ENCODE results near the gene MAVS. TPM values are rescaled to one million over a fixed set of nuclear protein-coding genes. Genes with fewer than 3 reads are reported as not detected.

Gene MAVS
- total and polyA plus RNA-seq, 4 donors = 13.2 to 39.6 (median 20.9) TPM

GRCh38 chr20:3922983-3923339 lies 76.3 kb downstream of the MAVS start:
- H3K4me3 ChIP-seq = no peak overlapping the region
- no peak overlapping the region for H3K27ac ChIP-seq (ENCODE audit: low read depth in 1 of 2, low read length in 1 of 2)
- TF ChIP-seq, protein P1, sequence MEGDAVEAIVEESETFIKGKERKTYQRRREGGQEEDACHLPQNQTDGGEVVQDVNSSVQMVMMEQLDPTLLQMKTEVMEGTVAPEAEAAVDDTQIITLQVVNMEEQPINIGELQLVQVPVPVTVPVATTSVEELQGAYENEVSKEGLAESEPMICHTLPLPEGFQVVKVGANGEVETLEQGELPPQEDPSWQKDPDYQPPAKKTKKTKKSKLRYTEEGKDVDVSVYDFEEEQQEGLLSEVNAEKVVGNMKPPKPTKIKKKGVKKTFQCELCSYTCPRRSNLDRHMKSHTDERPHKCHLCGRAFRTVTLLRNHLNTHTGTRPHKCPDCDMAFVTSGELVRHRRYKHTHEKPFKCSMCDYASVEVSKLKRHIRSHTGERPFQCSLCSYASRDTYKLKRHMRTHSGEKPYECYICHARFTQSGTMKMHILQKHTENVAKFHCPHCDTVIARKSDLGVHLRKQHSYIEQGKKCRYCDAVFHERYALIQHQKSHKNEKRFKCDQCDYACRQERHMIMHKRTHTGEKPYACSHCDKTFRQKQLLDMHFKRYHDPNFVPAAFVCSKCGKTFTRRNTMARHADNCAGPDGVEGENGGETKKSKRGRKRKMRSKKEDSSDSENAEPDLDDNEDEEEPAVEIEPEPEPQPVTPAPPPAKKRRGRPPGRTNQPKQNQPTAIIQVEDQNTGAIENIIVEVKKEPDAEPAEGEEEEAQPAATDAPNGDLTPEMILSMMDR (IDR thresholded peaks at IDR 0.05; ENCODE audit: control extremely low read depth, extremely low read depth) = no peak
- peaks cover 0 to 7% (median 0%) of the 10 kb centered on the region in 5 donors for H3K4me1 ChIP-seq (ENCODE audit: control insufficient read depth in 5 of 5, insufficient read depth in 5 of 5, low read length in 5 of 5)
- H3K9ac ChIP-seq (ENCODE audit: insufficient read depth in 1 of 2, low read length in 2 of 2) = no peak overlapping the region
- 87 to 88% methylated on average over 4 of the region's 4 CpGs for WGBS, 2 donors
- DNase-seq (no peak), ATAC-seq (ENCODE audit: insufficient read depth, low FRiP score) (no peak)
- H3K36me3 ChIP-seq (ENCODE audit: control insufficient read depth in 4 of 4, insufficient read depth in 4 of 4, low read length in 4 of 4) = peaks cover 8 to 39% (median 27%) of the 10 kb centered on the region in 4 donors
- no peaks in the 10 kb centered on the region for H3K9me3 ChIP-seq (ENCODE audit: control insufficient read depth in 4 of 4, insufficient read depth in 3 of 4, low read length in 3 of 4)
- no peaks in the 10 kb centered on the region for H3K27me3 ChIP-seq (ENCODE audit: control insufficient read depth in 3 of 3, insufficient read depth in 3 of 3, low read length in 2 of 3)

- Histone ChIP-seq H3K27ac (ENCODE audit: low read depth in 1 of 2, low read length in 1 of 2) (no peak overlapping the region), H3K36me3 (ENCODE audit: control insufficient read depth in 4 of 4, insufficient read depth in 4 of 4, low read length in 4 of 4) (peaks cover 2 to 32% (median 25%) of the 10 kb centered on the region in 4 donors), H3K9ac (ENCODE audit: insufficient read depth in 1 of 2, low read length in 2 of 2) (no peak overlapping the region), H3K4me3 (no peak overlapping the region), H3K27me3 (ENCODE audit: control insufficient read depth in 3 of 3, insufficient read depth in 3 of 3, low read length in 2 of 3) (no peaks in the 10 kb centered on the region), H3K4me1 (ENCODE audit: control insufficient read depth in 5 of 5, insufficient read depth in 5 of 5, low read length in 5 of 5) (peaks cover 0 to 5% (median 0%) of the 10 kb centered on the region in 5 donors), H3K9me3 (ENCODE audit: control insufficient read depth in 4 of 4, insufficient read depth in 3 of 4, low read length in 3 of 4) (no peaks in the 10 kb centered on the region)
- TF ChIP-seq, protein P1 (IDR thresholded peaks at IDR 0.05; ENCODE audit: control extremely low read depth, extremely low read depth) = no peak
- WGBS, 2 donors = 69 to 74% methylated on average over 2 of the region's 2 CpGs
- ATAC-seq (ENCODE audit: insufficient read depth, low FRiP score) (no peak), DNase-seq (no peak)
These were observed 77.2 kb downstream of the MAVS start for GRCh38 chr20:3923818-3924217.

DNA sequence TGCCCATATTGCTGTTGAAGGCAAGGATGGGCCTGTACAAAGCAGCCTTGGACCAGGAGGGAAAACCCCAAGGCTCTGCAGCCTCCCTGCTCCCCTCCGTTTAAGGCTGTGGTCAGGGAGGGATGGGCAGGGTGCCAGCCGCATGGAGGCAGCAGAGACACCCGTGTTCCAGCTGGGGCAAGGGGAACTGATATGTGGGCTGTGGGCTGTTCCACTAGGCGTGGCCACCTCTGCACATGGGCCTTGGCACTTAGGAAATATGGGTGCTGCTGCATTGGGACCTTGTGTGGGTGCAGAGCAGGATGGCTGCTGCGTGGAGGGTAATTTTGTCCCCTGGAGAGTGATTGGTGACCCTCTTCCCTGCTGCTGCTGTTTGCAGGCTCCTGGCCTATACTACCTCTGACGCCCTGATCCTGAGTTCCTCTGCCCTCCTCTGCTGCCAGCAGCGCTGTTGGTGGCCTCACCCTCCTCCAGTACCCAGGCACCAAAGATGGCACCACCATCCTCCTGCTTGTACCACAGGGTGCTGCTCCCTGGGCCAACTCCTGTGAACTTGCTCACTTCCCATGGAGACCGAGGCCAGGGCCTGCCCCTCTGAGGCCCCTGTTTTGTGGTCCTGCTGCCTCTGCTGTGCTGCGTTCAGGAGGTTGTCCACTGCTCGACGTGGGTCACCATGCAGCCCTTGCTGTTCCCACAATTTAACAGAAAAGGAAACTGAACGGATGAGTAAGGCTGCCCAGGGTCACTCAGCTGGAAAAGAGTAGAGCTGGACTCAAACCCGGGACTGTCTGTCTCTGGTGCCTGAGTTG lies 77.9 kb downstream of the MAVS start:
- H3K9me3 ChIP-seq (ENCODE audit: control insufficient read depth in 4 of 4, insufficient read depth in 3 of 4, low read length in 3 of 4) = no peaks in the 10 kb centered on the region
- no peak overlapping the region for H3K9ac ChIP-seq (ENCODE audit: insufficient read depth in 1 of 2, low read length in 2 of 2)
- no peaks in the 10 kb centered on the region for H3K27me3 ChIP-seq (ENCODE audit: control insufficient read depth in 3 of 3, insufficient read depth in 3 of 3, low read length in 2 of 3)
- peak overlapping the region in 1 of 2 donors; percentile 1 for H3K27ac ChIP-seq (ENCODE audit: low read depth in 1 of 2, low read length in 1 of 2)
- no peak overlapping the region for H3K4me3 ChIP-seq
- H3K36me3 ChIP-seq (ENCODE audit: control insufficient read depth in 4 of 4, insufficient read depth in 4 of 4, low read length in 4 of 4) = peaks cover 0 to 32% (median 24%) of the 10 kb centered on the region in 4 donors
- DNase-seq (no peak), ATAC-seq (ENCODE audit: insufficient read depth, low FRiP score) (no peak)
- TF ChIP-seq, protein P1 (IDR thresholded peaks at IDR 0.05; ENCODE audit: control extremely low read depth, extremely low read depth) = no peak
- H3K4me1 ChIP-seq (ENCODE audit: control insufficient read depth in 5 of 5, insufficient read depth in 5 of 5, low read length in 5 of 5) = peaks cover 0 to 5% (median 0%) of the 10 kb centered on the region in 5 donors
- 58 to 75% methylated on average over 13 of the region's 13 CpGs for WGBS, 2 donors
